K562 (cell line): ENCODE measurements around the gene TNPO3. TPM values are rescaled to one million over a fixed set of nuclear protein-coding genes. Genes with fewer than 3 reads are reported as not detected.

ENCODE experiments used
- ATAC-seq: fragments of 200-7000 bp; cut with Tn5 transposase; 3 replicates; pipeline ENCODE4 v1.9.1; 2020; ENCODE audit warnings: moderate library complexity
- BruUV-seq: library from RNA; stranded (reverse); fragments of 400-500 nt; replicated peaks from 2 replicates; lab custom pipeline; 2021; lab: Mats Ljungman, UMichigan
- CTCF ChIA-PET: fragments of 300-600 bp; formaldehyde crosslinking; extraction: SDS; loops from one replicate; lab custom pipeline; 2021; ENCODE audit warnings: low intra/inter-chr PET ratio; lab: Yijun Ruan, JAX
- POLR2A ChIA-PET: fragments of 300-600, 350-650 bp; sonication (Branson Sonifier 250); formaldehyde crosslinking; extraction: SDS; loops from one replicate; lab custom pipeline; 2021; ENCODE audit warnings: antibody characterized with exemption, inconsistent platforms; lab: Yijun Ruan, JAX
- DNase-seq, 4 experiments: peaks; one replicate each; pipeline versions ENCODE4 v3.0.0 to v3.0.0-alpha.2; 2011 to 2018; ENCODE audit warnings: low spot score in 3 of 4, mixed read lengths in 3 of 4; ENCODE audit errors: extremely low read depth in 1 of 4
- FAIRE-seq: peaks from 2 replicates; lab custom pipeline; 2011; peaks lifted over from hg19 to GRCh38; lab: Jason Lieb, UNC
- H2AFZ ChIP-seq: 2 replicates; pipeline ENCODE4 v1.6.0; 2011; ENCODE audit warnings: low read depth, low read length, control low read depth, inconsistent platforms
- H3K27ac ChIP-seq: fragments of 200-600 bp; 3 replicates; pipeline ENCODE4 v1.8.0; 2011; ENCODE audit warnings: low read depth, mild to moderate bottlenecking, control low read depth, inconsistent platforms, low read length, moderate library complexity, mixed read lengths; ENCODE audit errors: extremely low read depth
- H3K27me3 ChIP-seq, 2 experiments: fragments of 300-600 bp in 1 of 2; 2 replicates in 1 of 2; 3 replicates in 1 of 2; pipeline versions ENCODE4 v1.6.0 to v1.8.0; 2011; ENCODE audit warnings: inconsistent platforms in 2 of 2, low read length in 2 of 2, mild to moderate bottlenecking in 1 of 2, mixed read lengths in 1 of 2, moderate library complexity in 1 of 2; ENCODE audit not compliant: control insufficient read depth in 2 of 2, insufficient read depth in 2 of 2
- H3K36me3 ChIP-seq: fragments of 300-600 bp; 3 replicates; pipeline ENCODE4 v1.8.0; 2011; ENCODE audit warnings: mild to moderate bottlenecking, low read length, inconsistent platforms; ENCODE audit not compliant: control insufficient read depth, insufficient read depth
- H3K4me1 ChIP-seq, 2 experiments: fragments of 200-600 bp in 1 of 2; replicated peaks in 1 of 2; 2 replicates in 1 of 2; 3 replicates in 1 of 2; pipeline versions ENCODE4 v1.5.1 to v1.8.0; 2011; ENCODE audit warnings: inconsistent platforms in 2 of 2, low read length in 2 of 2, mild to moderate bottlenecking in 1 of 2, mixed read lengths in 1 of 2, moderate library complexity in 1 of 2; ENCODE audit not compliant: control insufficient read depth in 2 of 2, insufficient read depth in 2 of 2
- H3K4me2 ChIP-seq: 2 replicates; pipeline ENCODE4 v1.6.1; 2011; ENCODE audit warnings: low read length, control low read depth, inconsistent platforms, mixed read lengths; ENCODE audit not compliant: insufficient read depth
- H3K4me3 ChIP-seq: fragments of 200-600 bp; sonication (generic), shearing (Covaris generic); 2 replicates; pipeline ENCODE4 v1.5.1; 2016; ENCODE audit warnings: control low read depth, inconsistent platforms
- H3K79me2 ChIP-seq: fragments of 200-600 bp; 3 replicates; pipeline ENCODE4 v1.8.0; 2011; ENCODE audit warnings: low read length, inconsistent platforms; ENCODE audit not compliant: control insufficient read depth, insufficient read depth
- H3K9ac ChIP-seq, 2 experiments: 2 replicates each; pipeline versions ENCODE4 v1.6.0 to v1.6.1; 2011; ENCODE audit warnings: low read depth in 2 of 2, low read length in 2 of 2, control low read depth in 1 of 2, inconsistent platforms in 1 of 2, mild to moderate bottlenecking in 1 of 2, mixed read lengths in 1 of 2; ENCODE audit not compliant: insufficient read depth in 1 of 2
- H3K9me1 ChIP-seq: one replicate; pipeline ENCODE4 v1.6.0; 2011; ENCODE audit warnings: inconsistent platforms, mild to moderate bottlenecking, low read length, moderate library complexity; ENCODE audit not compliant: control insufficient read depth, insufficient read depth
- H3K9me3 ChIP-seq: replicated peaks from 2 replicates; pipeline ENCODE4 v1.5.1; 2011; ENCODE audit warnings: low read depth, low read length, inconsistent platforms; ENCODE audit not compliant: control insufficient read depth, insufficient read depth
- H4K20me1 ChIP-seq: replicated peaks from 2 replicates; pipeline ENCODE4 v1.6.1; 2011; ENCODE audit warnings: low read length, inconsistent platforms, mixed read lengths; ENCODE audit not compliant: control insufficient read depth, insufficient read depth
- PBX2 ChIP-seq, 2 experiments: IDR thresholded peaks in 1 of 2; conservative IDR thresholded peaks in 1 of 2; 2 replicates each; pipeline ENCODE4 v1.6.1; 2016; ENCODE audit warnings: low read depth in 2 of 2, mild to moderate bottlenecking in 1 of 2, missing compliant biosample characterization in 1 of 2, missing genetic modification characterization in 1 of 2, moderate library complexity in 1 of 2
- WGBS: fragments of 100-300 bp; shearing (Covaris generic); methylation state at CpG from one replicate; pipeline ENCODE4 v1.1.6; 2016; ENCODE audit warnings: low coverage, mixed read lengths; ENCODE audit not compliant: insufficient coverage; ENCODE audit errors: missing lambda C conversion rate; 5-methylcytosine and 5-hydroxymethylcytosine counted together
- in situ Hi-C: fragments of 300-500 bp; cut with MboI; formaldehyde crosslinking; loops from 4 replicates; pipeline ENCODE4 v1.15.0; 2018; ENCODE audit warnings: inconsistent platforms, mixed read lengths
- intact Hi-C: fragments of 100-400 bp; cut with micrococcal nuclease; formaldehyde crosslinking; loops from 2 replicates; pipeline ENCODE4 v1.14.2; 2022
- polyA plus RNA-seq, 8 experiments: library from polyadenylated mRNA; depleted of rRNA in 4 of 8; stranded (reverse) in 5 of 8; unstranded in 3 of 8; fragments of >200 nt; fragmentation: Nextera tagmentation in 2 of 8; fragmentation: Illumina TruSeq in 1 of 8; extraction: Ambion mirVana in 2 of 8; extraction: Trizol in 1 of 8; gene quantifications; 2 replicates each; pipeline versions ENCODE4 v1.2.1 to v1.2.3, GENCODE V29; 2011 to 2014; ENCODE audit warnings: inconsistent platforms in 1 of 8, missing spikeins in 1 of 8
- total RNA-seq, 7 experiments: library from RNA; depleted of rRNA in 6 of 7; stranded (reverse); fragments of >200 nt in 6 of 7; fragmentation: Illumina TruSeq in 2 of 7; extraction: Trizol in 2 of 7; gene quantifications; 2 replicates each; pipeline versions ENCODE4 v1.2.1 to v1.2.3, GENCODE V29; 2011 to 2021; ENCODE audit warnings: low replicate concordance in 1 of 7
- TF ChIP-seq, protein P1 (sequence below): fragments of 250-450 bp; sonication (Bioruptor Pico); IDR thresholded peaks from 2 replicates; pipeline ENCODE4 v1.5.0; 2021

The TNPO3 gene
- total and polyA plus RNA-seq, 9 of the 15 experiments (the other 6 are each of a cell fraction or from before 2014, with no cell fraction given): 35.8 to 125 (median 110) TPM

DNA sequence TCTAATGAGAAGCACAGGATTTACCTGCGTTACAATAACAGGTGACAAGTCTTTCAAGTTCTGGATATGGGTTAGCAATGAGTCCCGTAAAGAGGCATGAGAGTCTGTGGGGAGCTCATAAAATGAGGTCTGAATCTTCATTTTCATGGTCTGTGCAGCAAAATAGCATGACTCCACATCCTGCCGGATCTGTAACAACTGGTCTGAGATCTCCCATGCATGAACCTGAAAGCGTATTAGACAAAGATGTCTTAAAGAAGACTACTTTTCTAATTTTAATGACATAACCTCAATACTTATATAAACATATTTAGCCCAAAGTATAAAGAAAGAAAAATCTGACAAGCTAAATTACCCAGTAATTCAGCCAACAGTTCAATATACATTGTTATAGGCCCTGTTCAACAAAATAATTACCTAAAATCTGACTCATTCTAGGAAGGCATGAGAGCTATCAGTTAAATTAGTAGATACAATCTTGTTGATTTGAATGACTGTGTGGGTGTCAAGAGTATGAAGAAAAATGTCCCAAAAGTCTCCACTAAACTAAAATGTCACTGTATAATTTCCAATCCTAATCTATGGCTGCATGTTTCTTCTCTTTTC is 36.9 kb downstream of the TNPO3 start:
- WGBS: 91% methylated on average over 4 of the region's 4 CpGs
- CTCF ChIA-PET: no interaction called here

More for the DNA sequence above, 36.9 kb downstream of the TNPO3 start:
- TF ChIP-seq, protein P1, sequence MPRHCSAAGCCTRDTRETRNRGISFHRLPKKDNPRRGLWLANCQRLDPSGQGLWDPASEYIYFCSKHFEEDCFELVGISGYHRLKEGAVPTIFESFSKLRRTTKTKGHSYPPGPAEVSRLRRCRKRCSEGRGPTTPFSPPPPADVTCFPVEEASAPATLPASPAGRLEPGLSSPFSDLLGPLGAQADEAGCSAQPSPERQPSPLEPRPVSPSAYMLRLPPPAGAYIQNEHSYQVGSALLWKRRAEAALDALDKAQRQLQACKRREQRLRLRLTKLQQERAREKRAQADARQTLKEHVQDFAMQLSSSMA (CRISPR knock-in tag): no peak
- TF ChIP-seq PBX2 (CRISPR knock-in tag; IDR thresholded peaks at IDR 0.05; ENCODE audit: low read depth): no peak
- TF ChIP-seq PBX2 (tag; conservative IDR thresholded peaks at IDR 0.05; ENCODE audit: low read depth): 0 out of 2 replicates have a peak, but pooled peaks have one; percentile 29
- in situ Hi-C loops (no loop called here), intact Hi-C loops (no loop called here)
- Histone ChIP-seq H3K27me3 (no peaks in the 10 kb centered on the region), H3K27ac (no peak overlapping the region), H3K9ac (no peak overlapping the region), H2AFZ (no peak overlapping the region), H3K36me3 (peaks cover 61% of the 10 kb centered on the region), H3K9me3 (no peaks in the 10 kb centered on the region), H3K4me3 (no peak overlapping the region), H4K20me1 (no peaks in the 10 kb centered on the region; the same call in 1 of the 2 replicates), H3K4me1 (no peaks in the 10 kb centered on the region), H3K4me2 (no peak overlapping the region), H3K79me2 (peaks cover 64% of the 10 kb centered on the region), H3K9me1 (no peaks in the 10 kb centered on the region)
- BruUV-seq: no TSS peak
- POLR2A ChIA-PET: interaction anchor here (1.2 to 2.0 kb wide), 3 partner anchors 8 to 33 kb away, joined by 4 to 5 read pairs (median 5); no protein-coding TSS in a partner anchor
- no peak for FAIRE-seq
- ATAC-seq: no peak
- DNase-seq: no peak
